A549 (cell line): ENCODE measurements around the gene C19orf73. TPM values are rescaled to one million over a fixed set of nuclear protein-coding genes. Genes with fewer than 3 reads are reported as not detected.

Source experiments
- ATAC-seq, 2 experiments: fragments of 200-7000 bp in 1 of 2; fragments of >200 bp in 1 of 2; cut with Nextera tagmentation in 1 of 2; cut with Tn5 transposase in 1 of 2; 3 replicates each; pipeline versions ENCODE4 v1.8.0 to v1.9.1; 2018 to 2020; ENCODE audit warnings: mild to moderate bottlenecking in 1 of 2, moderate library complexity in 1 of 2
- CTCF ChIA-PET: fragments of 300-600 bp; sonication (Branson Sonifier 250); formaldehyde crosslinking; extraction: SDS; loops from one replicate; lab custom pipeline; 2021; ENCODE audit warnings: antibody characterized with exemption, inconsistent platforms; lab: Yijun Ruan, JAX
- POLR2A ChIA-PET: fragments of 350-600 bp; formaldehyde crosslinking; extraction: SDS; loops from one replicate; lab custom pipeline; 2021; ENCODE audit warnings: antibody characterized with exemption, inconsistent platforms; lab: Yijun Ruan, JAX
- DNase-seq, 2 experiments: peaks; one replicate each; pipeline versions ENCODE4 v3.0.0 to v3.0.0-alpha.2; 2011 to 2016; ENCODE audit warnings: low read depth in 1 of 2, low spot score in 1 of 2
- FAIRE-seq: peaks from 2 replicates; lab custom pipeline; 2011; peaks lifted over from hg19 to GRCh38; lab: Jason Lieb, UNC
- H3K27ac ChIP-seq, 2 experiments: fragments of >200 bp; sonication (Bioruptor Twin); formaldehyde crosslinking; 3 replicates each; pipeline ENCODE4 v1.5.1; 2016 to 2017
- H3K4me1 ChIP-seq: fragments of >200 bp; sonication (Bioruptor Twin); formaldehyde crosslinking; 3 replicates; pipeline ENCODE4 v1.6.1; 2016
- H3K4me2 ChIP-seq: fragments of >200 bp; sonication (Bioruptor Twin); formaldehyde crosslinking; 3 replicates; pipeline ENCODE4 v1.6.1; 2016
- H3K4me3 ChIP-seq: fragments of >200 bp; sonication (Bioruptor Twin); formaldehyde crosslinking; 3 replicates; pipeline ENCODE4 v1.5.1; 2016
- H3K9me3 ChIP-seq: fragments of >200 bp; sonication (Bioruptor Twin); formaldehyde crosslinking; 3 replicates; pipeline ENCODE4 v1.6.1; 2016
- CBX2 ChIP-seq: fragments of 200-600 bp; sonication (generic); IDR thresholded peaks from 2 replicates; pipeline ENCODE4 v1.6.1; 2016; ENCODE audit warnings: low read depth, mild to moderate bottlenecking, borderline replicate concordance
- CBX8 ChIP-seq: fragments of 200-600 bp; sonication (generic); IDR thresholded peaks from 2 replicates; pipeline ENCODE4 v1.6.1; 2016
- CHD2 ChIP-seq: fragments of 150-350 bp; IDR thresholded peaks from 2 replicates; pipeline ENCODE4 v1.6.1; 2014; ENCODE audit warnings: low read length; ENCODE audit not compliant: partially characterized antibody
- EP300 ChIP-seq, 2 experiments: fragments of >200 bp; sonication (Bioruptor Twin); formaldehyde crosslinking; IDR thresholded peaks; 2 replicates in 1 of 2; 3 replicates in 1 of 2; pipeline ENCODE4 v1.6.1; 2016 to 2017
- ESRRA ChIP-seq: fragments of 150-350 bp; IDR thresholded peaks from 2 replicates; pipeline ENCODE4 v1.6.1; 2014; ENCODE audit warnings: mild to moderate bottlenecking, low read length, borderline replicate concordance
- FOSB ChIP-seq: fragments of 250-450 bp; sonication (Bioruptor Pico); IDR thresholded peaks from 2 replicates; pipeline ENCODE4 v1.5.0; 2020; ENCODE audit warnings: mild to moderate bottlenecking, moderate library complexity
- FOSL2 ChIP-seq, 2 experiments: fragments of 450-650 bp in 1 of 2; fragments of >200 bp in 1 of 2; sonication (Bioruptor Twin) in 1 of 2; formaldehyde crosslinking; IDR thresholded peaks; 2 replicates each; pipeline versions ENCODE4 v1.5.0 to v1.6.1; 2016 to 2020; ENCODE audit warnings: mild to moderate bottlenecking in 1 of 2, moderate library complexity in 1 of 2
- GATA3 ChIP-seq: IDR thresholded peaks from 2 replicates; pipeline ENCODE4 v1.6.1; 2012; ENCODE audit warnings: borderline replicate concordance
- HDAC2 ChIP-seq: fragments of 200-600 bp; sonication (generic); IDR thresholded peaks from 2 replicates; pipeline ENCODE4 v1.6.1; 2016
- HEYL ChIP-seq: fragments of 250-450 bp; sonication (Bioruptor Pico); IDR thresholded peaks from 2 replicates; pipeline ENCODE4 v1.8.0; 2021; ENCODE audit warnings: mild to moderate bottlenecking, moderate library complexity
- KDM1A ChIP-seq: fragments of 200-600 bp; sonication (generic); IDR thresholded peaks from 2 replicates; pipeline ENCODE4 v1.6.1; 2016; ENCODE audit warnings: low read depth, mild to moderate bottlenecking
- MAFK ChIP-seq: fragments of 450-650 bp; IDR thresholded peaks from 2 replicates; pipeline ENCODE4 v1.6.1; 2014; ENCODE audit not compliant: partially characterized antibody
- MAZ ChIP-seq: fragments of 150-350 bp; IDR thresholded peaks from 2 replicates; pipeline ENCODE4 v1.6.1; 2014; ENCODE audit warnings: antibody characterized with exemption, low read depth, low read length, borderline replicate concordance
- NPAS2 ChIP-seq: fragments of 250-450 bp; sonication (Bioruptor Pico); IDR thresholded peaks from 2 replicates; pipeline ENCODE4 v1.8.0; 2022; ENCODE audit warnings: mild to moderate bottlenecking, moderate library complexity, borderline replicate concordance
- PHF8 ChIP-seq: fragments of 200-600 bp; sonication (generic); IDR thresholded peaks from 2 replicates; pipeline ENCODE4 v1.6.1; 2016; ENCODE audit warnings: low read depth, mild to moderate bottlenecking, antibody characterized with exemption, moderate library complexity, borderline replicate concordance
- POLR2AphosphoS2 ChIP-seq: conservative IDR thresholded peaks from 2 replicates; pipeline ENCODE4 v1.6.1; 2012; ENCODE audit warnings: low read length, improper control_type of control experiment, inconsistent platforms
- SMC3 ChIP-seq: fragments of >200 bp; sonication (Bioruptor Twin); formaldehyde crosslinking; IDR thresholded peaks from 3 replicates; pipeline ENCODE4 v1.6.1; 2018; ENCODE audit warnings: inconsistent platforms
- TFCP2L1 ChIP-seq: fragments of 250-450 bp; sonication (Bioruptor Pico); IDR thresholded peaks from 2 replicates; pipeline ENCODE4 v1.5.0; 2021; ENCODE audit warnings: mild to moderate bottlenecking
- TP53 ChIP-seq: fragments of 250-450 bp; sonication (Bioruptor Pico); IDR thresholded peaks from 2 replicates; pipeline ENCODE4 v1.5.0; 2021; ENCODE audit warnings: mild to moderate bottlenecking, moderate library complexity
- ZC3H11A ChIP-seq: fragments of 450-650 bp; IDR thresholded peaks from 2 replicates; pipeline ENCODE4 v1.6.1; 2014; ENCODE audit warnings: antibody characterized with exemption, mild to moderate bottlenecking
- ZFP36 ChIP-seq: fragments of 450-650 bp; IDR thresholded peaks from 2 replicates; pipeline ENCODE4 v1.6.1; 2014; ENCODE audit warnings: borderline replicate concordance; ENCODE audit not compliant: partially characterized antibody
- ZSCAN20 ChIP-seq: fragments of 250-450 bp; sonication (Bioruptor Pico); IDR thresholded peaks from 2 replicates; pipeline ENCODE4 v1.8.0; 2022; ENCODE audit warnings: mild to moderate bottlenecking, moderate library complexity
- WGBS: methylation state at CpG from one replicate; pipeline ENCODE4 v1.1.6; 2017; ENCODE audit errors: missing lambda C conversion rate; 5-methylcytosine and 5-hydroxymethylcytosine counted together
- polyA plus RNA-seq, 4 experiments: library from polyadenylated mRNA; depleted of rRNA in 3 of 4; stranded (reverse); fragments of >200 nt; fragmentation: RNase III in 1 of 4; extraction: RNeasy Plus Mini Kit Qiagen cat#74134 plus additional on column Dnase treatment in 1 of 4; gene quantifications; 2 replicates in 3 of 4; 3 replicates in 1 of 4; pipeline ENCODE4 v1.2.3, GENCODE V29; 2011 to 2017
- TF ChIP-seq, protein P1 (sequence below): IDR thresholded peaks from 2 replicates; pipeline ENCODE4 v1.6.1; 2012; ENCODE audit warnings: low read depth, borderline replicate concordance
- TF ChIP-seq, protein P2 (sequence below): fragments of >200 bp; sonication (Bioruptor Twin); formaldehyde crosslinking; IDR thresholded peaks from 3 replicates; pipeline ENCODE4 v1.6.1; 2016
- TF ChIP-seq, protein P3 (sequence below): fragments of 250-450 bp; sonication (Bioruptor Pico); IDR thresholded peaks from 2 replicates; pipeline ENCODE4 v1.5.0; 2020; ENCODE audit warnings: low read depth, mild to moderate bottlenecking, moderate library complexity

Gene C19orf73
- polyA plus RNA-seq, 2 of the 4 experiments (the other 2 are of a cell fraction) = 1.8 to 2.2 TPM

DNA sequence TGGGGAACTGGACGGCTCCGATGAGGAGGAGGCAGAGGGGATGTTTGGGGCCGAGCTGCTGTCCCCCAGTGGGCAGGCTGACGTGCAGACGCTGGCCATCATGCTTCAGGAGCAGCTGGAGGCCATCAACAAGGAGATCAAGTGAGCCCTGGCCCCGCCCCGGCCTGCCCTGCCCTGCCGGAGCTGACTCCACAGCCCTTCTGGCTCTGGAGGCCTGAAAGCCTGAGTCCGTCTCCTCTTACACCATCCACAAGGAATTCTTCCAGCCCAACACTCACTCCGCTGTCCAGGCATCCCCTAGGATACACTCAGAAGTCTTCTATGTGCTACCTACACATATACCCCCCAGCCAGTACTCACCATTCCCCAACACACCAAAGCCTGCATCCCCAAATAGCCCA lies 17.8 kb upstream of the C19orf73 start:
- Histone ChIP-seq H3K9me3 (no peaks in the 10 kb centered on the region), H3K4me3 (no peak overlapping the region), H3K4me1 (no peaks in the 10 kb centered on the region), H3K27ac (no peak overlapping the region), H3K4me2 (no peak overlapping the region)
- ATAC-seq (no peak), FAIRE-seq (no peak), DNase-seq (no peak)
- CTCF ChIA-PET = interaction anchor here (1.3 to 21.0 kb wide), 6 partner anchors 9 to 137 kb away, joined by 3 to 298 read pairs (median 14); partner anchors contain the start of gene LIN7B
- POLR2A ChIA-PET = no interaction called here
- 91% methylated on average over 10 of the region's 10 CpGs for WGBS
- TF ChIP-seq EP300 (IDR thresholded peaks at IDR 0.05) = no peak
- TF ChIP-seq ZC3H11A = no peak
- TF ChIP-seq, protein P1, sequence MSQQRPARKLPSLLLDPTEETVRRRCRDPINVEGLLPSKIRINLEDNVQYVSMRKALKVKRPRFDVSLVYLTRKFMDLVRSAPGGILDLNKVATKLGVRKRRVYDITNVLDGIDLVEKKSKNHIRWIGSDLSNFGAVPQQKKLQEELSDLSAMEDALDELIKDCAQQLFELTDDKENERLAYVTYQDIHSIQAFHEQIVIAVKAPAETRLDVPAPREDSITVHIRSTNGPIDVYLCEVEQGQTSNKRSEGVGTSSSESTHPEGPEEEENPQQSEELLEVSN = no peak
- no peak for TF ChIP-seq TP53 (CRISPR knock-in tag)
- TF ChIP-seq ZFP36 = no peak
- no peak for TF ChIP-seq ESRRA
- TF ChIP-seq NPAS2 (CRISPR knock-in tag) = no peak
- TF ChIP-seq GATA3 = no peak
- TF ChIP-seq MAFK = no peak
- no peak for TF ChIP-seq CBX2

DNA sequence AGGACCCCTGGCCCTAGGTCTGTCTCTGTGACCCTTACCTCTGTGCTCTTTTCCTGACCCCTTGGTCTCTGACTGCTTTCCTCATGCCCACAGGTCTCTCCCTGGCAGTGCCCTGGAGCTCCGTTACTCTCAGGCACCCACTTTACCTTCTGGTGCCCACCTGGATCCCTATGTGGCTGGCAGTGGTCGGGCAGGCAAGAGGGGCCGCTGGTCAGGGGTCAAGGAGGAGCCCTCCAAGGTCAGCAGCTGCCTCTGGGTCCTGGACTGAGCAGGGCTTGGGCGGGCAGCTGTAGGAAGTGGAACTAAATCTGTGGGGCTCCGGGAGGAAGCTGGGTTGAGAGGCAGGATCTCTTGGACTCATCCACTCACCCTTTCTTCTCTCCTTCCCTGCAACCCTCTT lies 16.7 kb upstream of the C19orf73 start:
- FAIRE-seq = no peak
- Histone ChIP-seq H3K4me2 (no peak overlapping the region), H3K4me3 (no peak overlapping the region), H3K4me1 (no peaks in the 10 kb centered on the region), H3K27ac (0 out of 6 replicates have a peak overlapping the region, but pooled peaks of 1 of the 2 experiments have one; percentile 12), H3K9me3 (no peaks in the 10 kb centered on the region)
- TF ChIP-seq PHF8 (no peak), EP300 (IDR thresholded peaks at IDR 0.05) (no peak), FOSB (CRISPR knock-in tag) (no peak), CBX8 (no peak), KDM1A (no peak), POLR2AphosphoS2 (no peak), SMC3 (no peak), FOSL2 (IDR thresholded peaks at IDR 0.05) (no peak), FOSL2 (CRISPR knock-in tag; IDR thresholded peaks at IDR 0.05) (no peak), ZSCAN20 (CRISPR knock-in tag) (no peak), HEYL (CRISPR knock-in tag) (no peak), MAZ (no peak), CHD2 (no peak), TFCP2L1 (CRISPR knock-in tag) (no peak), HDAC2 (no peak)
- TF ChIP-seq, protein P2, sequence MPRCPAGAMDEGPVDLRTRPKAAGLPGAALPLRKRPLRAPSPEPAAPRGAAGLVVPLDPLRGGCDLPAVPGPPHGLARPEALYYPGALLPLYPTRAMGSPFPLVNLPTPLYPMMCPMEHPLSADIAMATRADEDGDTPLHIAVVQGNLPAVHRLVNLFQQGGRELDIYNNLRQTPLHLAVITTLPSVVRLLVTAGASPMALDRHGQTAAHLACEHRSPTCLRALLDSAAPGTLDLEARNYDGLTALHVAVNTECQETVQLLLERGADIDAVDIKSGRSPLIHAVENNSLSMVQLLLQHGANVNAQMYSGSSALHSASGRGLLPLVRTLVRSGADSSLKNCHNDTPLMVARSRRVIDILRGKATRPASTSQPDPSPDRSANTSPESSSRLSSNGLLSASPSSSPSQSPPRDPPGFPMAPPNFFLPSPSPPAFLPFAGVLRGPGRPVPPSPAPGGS = no peak
- TF ChIP-seq, protein P3, sequence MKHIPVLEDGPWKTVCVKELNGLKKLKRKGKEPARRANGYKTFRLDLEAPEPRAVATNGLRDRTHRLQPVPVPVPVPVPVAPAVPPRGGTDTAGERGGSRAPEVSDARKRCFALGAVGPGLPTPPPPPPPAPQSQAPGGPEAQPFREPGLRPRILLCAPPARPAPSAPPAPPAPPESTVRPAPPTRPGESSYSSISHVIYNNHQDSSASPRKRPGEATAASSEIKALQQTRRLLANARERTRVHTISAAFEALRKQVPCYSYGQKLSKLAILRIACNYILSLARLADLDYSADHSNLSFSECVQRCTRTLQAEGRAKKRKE (CRISPR knock-in tag) = no peak
- POLR2A ChIA-PET = no interaction called here
- CTCF ChIA-PET = interaction anchor here (0.8 to 21.0 kb wide), 12 partner anchors 10 to 142 kb away, joined by 3 to 298 read pairs (median 6); partner anchors contain the start of genes GYS1, LIN7B and RUVBL2
- no peak for DNase-seq
- 82% methylated on average over 5 of the region's 5 CpGs for WGBS
- no peak; a peak in 1 of 6 replicates for ATAC-seq
